GM19455 (cell line): ENCODE results near the gene GPC4.
"Not testable (repeated sequence)": the region's sequence is repeated elsewhere in the genome, so short reads cannot be mapped to it uniquely, and the experiment has no call there.

Experiments used
- ATAC-seq: cut with Tn5 transposase; IDR thresholded peaks from one replicate; pipeline ENCODE4 v1.9.1; 2021; ENCODE audit not compliant: unreplicated experiment

Gene GPC4

GRCh38 chrX:133369065-133369464 lies 46.2 kb downstream of the GPC4 start:
- ATAC-seq, result no peak

DNA sequence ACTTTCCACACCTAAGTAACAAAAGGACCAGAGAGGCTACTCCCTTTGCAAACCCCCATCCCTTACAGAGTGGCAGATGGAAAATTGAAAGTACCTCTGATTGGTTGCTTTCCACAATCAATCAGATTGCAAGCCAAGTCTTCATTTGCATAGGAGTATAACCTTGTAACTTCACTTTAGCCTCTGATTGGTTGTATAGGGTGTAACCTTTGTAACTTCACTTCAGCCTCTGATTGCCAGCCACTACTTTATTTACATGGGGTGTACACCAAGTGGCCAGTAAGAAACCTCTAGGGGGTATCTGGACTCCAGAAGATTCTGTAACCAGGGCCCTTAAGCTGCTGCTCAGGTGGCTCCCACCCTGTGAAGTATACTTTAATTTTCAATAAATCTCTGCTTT lies 48.6 kb downstream of the GPC4 start:
- ATAC-seq, result no peak

GRCh38 chrX:133365871-133366611 lies 49.2 kb downstream of the GPC4 start:
- ATAC-seq, result no peak

GRCh38 chrX:133364865-133365264 lies 50.4 kb downstream of the GPC4 start:
- ATAC-seq, result no peak

DNA sequence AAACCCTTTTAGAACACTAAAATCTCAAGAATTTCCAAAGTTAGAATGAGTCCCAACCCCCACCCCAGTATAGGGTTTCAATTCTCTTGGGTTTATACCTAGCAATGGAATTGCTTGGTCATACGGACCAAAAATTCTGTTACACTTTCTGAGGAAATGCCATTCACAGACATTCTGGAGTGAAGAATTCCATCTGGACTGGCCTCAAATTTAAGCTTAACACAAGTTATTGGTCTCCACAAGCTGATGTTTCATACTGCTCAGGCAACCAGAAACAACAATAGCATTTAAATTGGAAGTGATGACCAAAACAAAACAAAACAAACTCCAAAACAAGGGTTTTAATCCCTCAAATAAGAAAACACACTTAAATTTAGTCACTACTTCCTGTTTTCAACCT lies 51.1 kb downstream of the GPC4 start:
- ATAC-seq, result no peak

DNA sequence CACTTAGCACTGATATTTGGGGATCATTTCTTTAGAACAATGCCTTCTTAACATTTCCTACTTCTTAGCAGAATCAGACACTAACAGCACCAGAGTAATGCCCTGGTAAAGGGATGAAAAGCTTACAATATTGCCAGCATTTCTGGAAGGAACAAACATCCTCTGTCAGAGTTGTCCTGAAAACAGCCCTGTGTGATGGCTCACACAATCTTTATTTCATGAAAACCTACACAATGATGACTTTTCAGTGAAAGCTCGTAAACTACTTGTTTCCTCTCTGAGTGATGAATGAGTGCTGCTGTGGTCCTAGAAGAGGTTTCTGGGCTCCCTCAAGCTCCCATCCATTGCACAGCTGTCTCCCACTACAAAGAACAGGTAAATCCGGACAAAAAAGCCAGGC lies 52.8 kb downstream of the GPC4 start:
- ATAC-seq, result no peak

DNA sequence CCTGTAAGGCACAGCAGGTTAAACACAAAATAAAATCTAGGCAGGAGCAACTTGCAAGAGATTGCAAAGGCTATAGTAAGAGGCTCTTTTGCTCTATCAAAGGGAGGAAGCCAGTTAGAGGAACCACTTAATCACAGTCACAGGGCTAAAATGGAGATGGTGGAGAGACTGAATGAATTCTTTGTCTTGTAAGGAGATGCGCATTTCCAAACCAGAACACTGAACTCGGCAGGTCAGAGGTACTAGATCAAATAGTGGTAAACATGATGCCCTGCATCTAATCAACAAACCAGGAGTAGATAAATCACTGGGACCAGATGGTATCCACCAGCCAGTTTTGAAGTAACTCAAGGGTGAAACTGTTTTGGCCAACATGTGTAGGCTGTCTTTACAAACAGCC lies 55.8 kb downstream of the GPC4 start:
- ATAC-seq, result no peak

DNA sequence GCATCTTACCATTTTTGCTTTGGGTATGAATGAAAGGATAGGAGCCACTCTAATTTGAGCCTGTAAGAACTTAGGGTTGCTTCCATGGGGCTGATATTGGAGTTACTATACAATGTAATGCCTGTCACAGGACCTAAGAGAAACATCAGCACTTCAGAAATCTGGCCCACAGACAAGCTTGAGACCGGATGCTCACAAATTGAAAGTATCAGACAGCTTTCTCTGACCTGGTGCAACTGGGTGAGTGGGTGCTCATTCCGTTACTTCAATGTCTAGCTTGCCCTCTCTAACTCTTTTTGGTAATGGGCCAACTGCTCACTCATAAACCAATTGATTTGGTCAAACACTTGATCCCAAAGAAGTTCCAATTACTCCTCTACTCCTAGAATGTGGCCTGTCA lies 62.1 kb downstream of the GPC4 start:
- ATAC-seq, result no peak

DNA sequence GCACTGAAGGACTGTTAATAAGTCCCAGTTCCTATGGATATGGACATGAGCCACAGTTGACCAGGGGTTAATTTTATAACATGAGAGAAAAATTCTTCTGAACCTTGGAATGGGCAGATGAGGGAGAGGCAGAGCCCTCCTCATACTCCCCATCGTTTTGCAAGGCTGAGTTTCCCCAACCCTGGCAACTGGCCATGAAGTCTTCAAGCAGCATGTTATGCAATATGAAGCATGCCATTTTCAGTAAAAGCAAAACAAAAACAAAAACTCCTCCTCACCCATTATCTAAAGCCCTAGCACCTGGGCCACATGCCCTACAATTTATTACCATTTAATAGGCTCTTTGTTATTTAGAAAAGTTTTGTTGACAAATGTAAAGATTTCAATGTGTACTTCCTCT lies 64.5 kb downstream of the GPC4 start:
- no peak for ATAC-seq

- ATAC-seq, result no peak
These were observed 69.3 kb downstream of the GPC4 start for GRCh38 chrX:133346026-133346425.

GRCh38 chrX:133339566-133339965 lies 75.7 kb downstream of the GPC4 start:
- no peak for ATAC-seq

- ATAC-seq, result no peak
These were observed 78.0 kb downstream of the GPC4 start for GRCh38 chrX:133337250-133337649.

DNA sequence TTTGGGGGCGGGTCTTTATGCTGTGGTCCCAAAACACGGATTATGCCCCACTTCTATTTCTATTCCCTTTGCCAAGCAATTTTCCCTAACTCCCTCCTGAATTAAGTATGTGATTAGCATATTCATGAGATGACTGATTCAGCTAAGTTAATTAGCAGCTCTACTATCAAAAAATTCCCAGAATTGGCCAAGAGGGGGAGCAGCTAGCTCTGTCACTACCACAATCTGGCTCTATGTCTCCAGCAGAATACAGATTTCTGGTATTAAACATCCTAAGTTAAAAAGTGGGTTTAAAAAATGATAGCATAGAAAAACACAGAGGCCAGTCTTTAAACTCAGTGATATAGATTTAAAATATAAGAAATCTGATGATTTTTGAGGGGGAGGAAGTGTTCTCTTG lies 80.3 kb downstream of the GPC4 start:
- ATAC-seq, result no peak

GRCh38 chrX:133333154-133333750 lies 82.0 kb downstream of the GPC4 start:
- ATAC-seq, result no peak

- no peak for ATAC-seq
These were observed 82.6 kb downstream of the GPC4 start for GRCh38 chrX:133332737-133333136.

DNA sequence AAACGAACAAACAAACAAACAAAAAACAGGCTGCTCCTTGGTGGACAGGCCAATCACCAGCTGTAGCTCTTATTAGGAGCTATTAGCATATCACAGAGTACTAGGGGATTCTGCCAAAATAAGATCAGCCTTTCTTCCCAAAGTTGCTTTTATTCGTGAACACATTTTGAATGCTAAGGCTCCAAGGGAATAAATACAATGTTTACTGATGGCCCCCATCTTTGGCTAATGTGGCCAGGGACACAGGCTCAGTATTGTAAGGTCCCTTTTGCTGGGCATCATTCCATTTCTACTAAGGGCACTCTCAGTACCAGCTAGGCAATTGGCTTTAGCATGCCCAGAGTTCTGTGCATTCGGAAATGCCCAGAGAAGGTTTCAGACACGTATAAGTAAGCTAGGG lies 84.3 kb downstream of the GPC4 start:
- ATAC-seq, result no peak

- no peak for ATAC-seq
These were observed 89.9 kb downstream of the GPC4 start for GRCh38 chrX:133325422-133325821.

- ATAC-seq, result no peak
These were observed 91.9 kb downstream of the GPC4 start for GRCh38 chrX:133323431-133323830.

DNA sequence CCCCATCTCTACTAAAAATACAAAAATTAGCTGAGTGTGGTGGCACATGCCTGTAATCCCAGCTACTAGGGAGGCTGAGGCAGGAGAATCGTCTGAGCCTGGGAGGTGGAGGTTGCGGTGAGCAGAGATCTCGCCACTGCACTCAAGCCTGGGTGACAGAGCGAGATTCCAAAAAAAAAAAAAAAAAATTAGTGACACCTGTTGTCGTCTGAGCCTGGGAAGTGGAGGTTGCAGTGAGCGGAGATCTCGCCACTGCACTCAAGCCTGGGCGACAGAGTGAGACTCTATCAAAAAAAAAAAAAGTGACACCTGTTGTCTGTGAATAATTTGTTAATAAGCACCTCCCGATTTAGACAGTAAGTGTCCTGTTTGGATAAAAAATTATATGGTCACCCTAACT lies 93.0 kb downstream of the GPC4 start:
- ATAC-seq, result not testable (repeated sequence)

DNA sequence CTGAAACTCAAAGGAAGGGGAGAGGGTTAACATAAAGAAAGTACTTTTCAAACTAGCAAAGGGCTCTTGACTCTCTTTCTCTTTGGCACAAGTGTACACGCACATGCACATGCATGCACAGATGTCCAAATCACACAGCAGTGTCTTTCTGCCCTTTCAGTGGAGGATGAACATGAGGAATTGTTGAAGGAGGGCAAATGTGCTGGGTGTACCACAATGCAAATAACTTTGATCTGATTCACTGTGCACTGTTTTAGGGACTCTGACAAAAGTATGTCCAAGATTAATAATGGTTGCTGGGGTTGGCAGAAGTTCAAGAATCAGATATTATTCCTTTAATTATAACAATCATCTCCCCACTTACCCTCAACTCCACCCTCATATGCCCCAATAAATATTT lies 93.8 kb downstream of the GPC4 start:
- no peak for ATAC-seq

- no peak for ATAC-seq
These were observed 101.0 kb downstream of the GPC4 start for GRCh38 chrX:133314281-133314680.

DNA sequence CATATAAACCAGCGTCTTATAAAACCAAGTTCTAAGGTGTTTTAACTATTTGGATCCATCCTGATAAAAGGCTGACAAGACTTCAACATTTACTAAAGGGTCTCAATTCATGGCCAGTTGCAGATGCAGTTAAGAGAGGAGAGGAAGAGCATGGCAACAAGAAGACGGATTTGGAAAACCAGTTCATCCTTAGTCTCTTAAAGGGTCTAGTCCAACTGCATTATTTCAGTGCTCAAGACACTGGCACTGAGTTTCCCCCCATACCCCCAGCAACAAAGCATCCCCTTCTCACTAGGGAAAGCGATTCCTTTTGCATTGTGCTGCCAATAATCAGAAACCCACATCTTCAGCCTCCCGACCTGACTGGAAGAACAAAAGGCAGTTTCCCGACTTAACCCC lies 106.8 kb downstream of the GPC4 start:
- ATAC-seq, result no peak
